NCI-H345 (cell line): ENCODE data around the gene IGDCC3.

Source experiments
- DNase-seq: peaks from one replicate; lab custom pipeline; 2025; lab: John Stamatoyannopoulos, UW

The IGDCC3 gene

DNA sequence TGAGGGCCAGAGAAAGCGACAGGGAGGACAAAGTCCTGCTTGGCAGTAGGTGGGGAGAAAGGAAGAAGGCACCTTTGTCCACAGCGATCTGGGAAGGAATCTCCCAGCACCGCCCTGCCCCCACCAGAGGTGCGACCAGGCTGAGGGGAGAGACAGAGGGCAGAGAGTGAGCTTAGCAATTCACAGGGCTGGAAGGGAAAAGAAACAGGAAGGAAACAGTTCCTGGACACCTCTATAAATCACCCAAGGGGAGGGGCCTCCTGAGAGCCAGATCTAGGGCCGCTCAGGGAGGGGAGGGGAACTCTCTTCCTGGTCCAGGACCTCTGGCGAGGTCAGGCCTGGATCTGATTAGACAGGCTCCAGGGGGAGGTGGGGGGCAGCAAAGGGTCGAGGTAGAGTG lies 37.9 kb downstream of the IGDCC3 start:
- no peak for DNase-seq

GRCh38 chr15:65339416-65339815 lies 38.4 kb downstream of the IGDCC3 start:
- no peak for DNase-seq

DNA sequence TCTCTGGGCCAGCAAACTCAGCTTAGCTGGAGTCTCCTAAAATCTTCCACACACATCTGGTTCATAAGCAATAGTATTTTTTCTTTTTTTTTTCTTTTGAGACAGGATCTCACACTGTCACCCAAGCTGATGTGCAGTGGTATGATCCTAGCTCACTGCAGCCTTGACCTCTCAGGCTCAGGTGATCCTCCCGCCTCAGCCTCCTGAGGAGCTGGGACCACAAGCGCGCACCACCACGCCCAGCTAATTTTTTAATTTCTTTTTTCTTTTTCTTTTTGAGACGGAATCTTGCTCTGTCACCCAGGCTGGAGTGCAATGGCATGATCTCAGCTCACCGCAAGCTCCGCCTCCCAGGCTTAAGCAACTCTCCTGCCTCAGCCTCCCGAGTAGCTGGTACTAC lies 39.0 kb downstream of the IGDCC3 start:
- DNase-seq: no peak

DNA sequence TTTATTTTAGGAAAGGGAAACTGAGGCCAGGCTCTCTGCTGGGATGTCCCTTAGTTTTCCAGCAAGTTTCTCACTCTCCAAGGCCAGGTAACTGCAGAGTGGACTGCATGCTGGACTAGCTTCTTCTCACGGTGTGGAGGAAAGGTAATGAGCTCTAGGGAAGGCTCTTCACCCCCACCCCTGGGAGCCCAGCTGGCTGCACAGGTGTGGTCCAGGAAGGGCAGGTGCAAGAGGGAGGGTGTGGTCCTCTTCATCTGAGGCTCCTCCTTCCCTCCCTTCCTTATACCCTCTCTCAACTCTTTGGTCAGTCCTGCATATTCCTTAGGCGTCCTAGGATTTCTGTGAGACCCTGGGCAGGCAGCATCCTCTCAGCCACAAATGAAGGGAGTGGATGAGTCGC lies 39.4 kb downstream of the IGDCC3 start:
- DNase-seq: peak; percentile 13

DNA sequence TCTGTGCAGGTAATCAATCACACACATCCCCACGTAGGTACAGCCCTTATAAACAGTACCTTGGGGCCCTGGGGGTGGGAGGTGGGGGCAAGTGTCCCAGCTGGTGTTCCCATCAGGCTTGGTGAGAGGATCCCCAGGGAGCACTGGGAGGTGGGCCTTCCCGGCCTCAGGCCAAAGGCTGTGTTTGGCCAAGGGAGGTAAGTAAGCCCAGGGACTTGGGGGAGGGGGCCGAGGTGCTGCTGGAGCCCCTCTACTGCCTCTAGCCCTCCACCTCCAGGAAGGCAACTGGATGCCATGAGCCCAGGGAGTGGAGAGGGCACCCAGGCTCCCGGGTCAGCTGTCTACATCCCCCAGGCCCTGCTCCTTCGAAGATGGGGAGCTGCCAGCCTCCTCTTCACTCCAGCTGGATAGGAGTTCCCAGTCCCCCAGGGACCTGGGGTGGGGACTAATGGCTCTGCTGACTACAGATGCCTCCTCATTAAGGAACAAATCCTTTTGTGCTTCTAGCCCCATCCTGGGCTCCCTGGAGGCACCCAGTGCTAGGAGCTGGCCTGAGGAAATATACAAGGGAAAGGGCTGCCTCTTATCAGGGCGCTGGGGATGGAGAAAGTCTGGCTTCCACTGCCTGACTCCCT lies 40.2 kb downstream of the IGDCC3 start:
- DNase-seq: peak; percentile 33

DNA sequence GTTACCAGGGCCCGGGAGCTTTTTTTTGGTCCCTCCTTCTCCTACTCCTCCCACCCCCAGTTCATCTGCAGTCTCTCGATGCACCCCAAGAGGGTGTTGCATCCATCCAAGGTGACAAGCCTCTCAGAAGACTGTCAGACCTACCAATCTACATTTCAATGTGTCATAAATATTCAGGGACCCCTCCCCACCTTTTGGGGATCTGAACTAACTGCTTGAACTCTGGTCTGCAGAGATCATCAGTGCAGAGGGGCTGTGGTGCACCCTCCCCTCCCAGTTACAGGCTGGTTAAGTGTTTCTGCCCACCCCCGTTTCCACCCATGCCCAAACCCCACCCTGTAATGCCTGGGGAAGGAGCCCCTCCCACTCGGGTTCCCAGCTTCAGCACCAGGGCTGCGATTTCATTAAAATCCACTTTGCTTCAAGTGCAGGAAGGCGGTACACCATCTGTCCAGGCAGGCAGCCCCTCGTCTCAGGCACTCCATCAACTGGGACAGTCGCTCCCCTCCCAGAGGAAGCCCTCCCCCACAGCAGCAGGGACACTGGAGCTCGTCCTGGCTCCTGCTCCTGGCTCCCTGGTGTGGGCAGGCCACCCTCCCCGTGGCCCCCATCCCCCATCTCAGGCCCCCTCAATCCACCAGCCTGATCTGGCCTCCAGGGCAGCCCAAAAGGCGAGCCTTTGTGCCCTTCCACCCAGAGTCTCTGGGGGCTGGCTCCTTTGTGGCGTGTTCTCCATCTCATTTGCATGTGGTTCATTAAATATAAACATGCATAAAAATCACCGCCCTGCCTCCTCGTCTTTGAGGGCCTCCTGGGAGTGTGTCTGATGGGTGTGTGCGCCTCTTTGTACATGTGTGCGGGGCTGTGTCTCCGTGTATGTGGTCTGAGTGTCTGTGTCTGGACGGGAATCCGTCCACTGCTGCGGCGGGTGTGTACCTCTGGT lies 41.0 kb downstream of the IGDCC3 start:
- DNase-seq: no peak

GRCh38 chr15:65335278-65336055 lies 42.3 kb downstream of the IGDCC3 start:
- no peak for DNase-seq

DNA sequence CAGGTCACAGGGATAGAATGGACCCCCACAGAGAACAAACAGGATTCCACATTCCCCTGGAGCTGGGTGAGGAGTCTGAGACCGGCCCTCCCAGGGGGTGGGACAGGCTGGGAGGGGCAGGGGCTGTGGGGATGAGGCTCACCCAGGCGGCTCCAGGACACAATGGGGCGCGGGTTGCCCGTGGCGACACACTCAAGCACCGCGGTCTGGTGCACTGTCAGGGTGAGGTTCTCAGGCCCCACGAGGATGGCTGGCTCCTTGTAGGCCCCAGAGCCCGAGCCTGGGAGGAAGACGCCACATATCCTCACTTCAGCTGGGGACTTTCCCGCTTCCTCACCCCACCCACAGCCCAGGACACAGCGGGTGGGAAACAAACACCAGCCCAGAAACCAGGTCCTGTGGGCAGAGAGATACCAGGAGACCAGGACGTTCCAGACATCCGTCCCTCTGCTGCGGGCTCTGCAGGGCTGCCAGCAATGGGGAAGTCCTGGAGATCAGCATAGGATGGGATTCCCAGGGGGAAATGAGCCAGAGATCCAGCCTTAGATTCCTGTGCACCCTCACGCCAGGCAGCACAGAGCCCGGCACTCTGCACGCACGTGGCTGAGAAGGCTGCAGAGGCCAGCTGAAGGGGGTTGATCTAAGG lies 43.1 kb downstream of the IGDCC3 start:
- DNase-seq: no peak

- no peak for DNase-seq
Observed at GRCh38 chr15:65333856-65334255, 43.9 kb downstream of the IGDCC3 start.

GRCh38 chr15:65333148-65333820 lies 44.5 kb downstream of the IGDCC3 start:
- no peak for DNase-seq

- DNase-seq: no peak
Observed at GRCh38 chr15:65332391-65333147, 45.2 kb downstream of the IGDCC3 start.

DNA sequence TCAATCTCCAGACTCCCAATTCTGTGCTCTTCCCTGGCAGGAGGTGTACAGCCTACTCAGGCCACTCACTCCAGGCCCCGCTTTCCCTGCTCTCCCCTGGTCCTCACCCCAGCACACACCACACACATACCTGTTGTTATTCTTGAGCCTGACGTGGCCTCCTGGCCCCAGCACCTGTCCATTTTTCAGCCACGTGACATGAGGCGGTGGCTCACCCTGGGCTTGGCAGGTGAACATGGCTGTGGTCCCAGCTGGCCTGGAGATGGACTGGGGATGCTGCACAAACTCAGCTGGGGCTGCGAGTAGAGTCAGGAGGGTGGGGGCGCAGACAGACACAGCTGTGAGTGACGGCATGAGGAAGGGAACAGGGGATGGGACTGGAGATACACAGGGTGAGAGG lies 46.0 kb downstream of the IGDCC3 start:
- no peak for DNase-seq

- DNase-seq: no peak
Observed at GRCh38 chr15:65330934-65331645, 46.7 kb downstream of the IGDCC3 start.

DNA sequence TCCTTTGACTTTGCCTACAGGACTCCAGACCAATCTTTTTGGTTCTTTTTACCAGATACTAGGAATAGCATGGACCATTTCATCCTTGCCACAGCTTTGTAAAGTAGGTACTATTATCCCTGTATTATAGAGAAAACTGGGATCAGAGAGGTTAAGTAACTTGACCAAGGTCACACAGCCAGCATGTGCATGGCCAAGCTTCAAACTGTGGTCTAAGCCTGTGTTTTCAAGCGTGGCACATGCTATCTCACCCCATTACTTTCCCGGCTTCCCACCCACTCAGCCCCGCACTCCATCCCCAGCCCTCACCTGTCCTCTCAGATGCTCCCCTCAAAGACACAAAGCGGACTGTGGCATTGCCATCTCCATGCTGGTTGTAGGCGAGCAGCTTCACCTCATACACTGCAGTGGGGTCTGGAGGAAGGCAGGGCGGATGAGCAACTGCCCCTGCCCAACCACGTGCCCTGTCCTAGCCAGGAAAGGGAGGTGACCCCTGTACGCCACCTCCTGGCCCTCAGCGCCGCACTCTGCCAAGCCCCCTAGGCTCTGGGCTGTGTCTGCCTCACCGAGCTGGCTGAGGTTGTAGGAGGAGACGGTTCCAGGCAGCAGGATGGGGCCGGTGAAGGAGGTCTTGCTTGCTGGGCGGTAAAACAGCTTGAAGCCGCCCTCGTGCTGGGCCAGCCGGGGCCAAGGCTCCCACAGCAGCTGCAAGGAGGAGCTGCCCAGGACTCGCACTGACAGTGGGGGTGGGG lies 47.6 kb downstream of the IGDCC3 start:
- no peak for DNase-seq

- no peak for DNase-seq
Observed at GRCh38 chr15:65329288-65329983, 48.4 kb downstream of the IGDCC3 start.

DNA sequence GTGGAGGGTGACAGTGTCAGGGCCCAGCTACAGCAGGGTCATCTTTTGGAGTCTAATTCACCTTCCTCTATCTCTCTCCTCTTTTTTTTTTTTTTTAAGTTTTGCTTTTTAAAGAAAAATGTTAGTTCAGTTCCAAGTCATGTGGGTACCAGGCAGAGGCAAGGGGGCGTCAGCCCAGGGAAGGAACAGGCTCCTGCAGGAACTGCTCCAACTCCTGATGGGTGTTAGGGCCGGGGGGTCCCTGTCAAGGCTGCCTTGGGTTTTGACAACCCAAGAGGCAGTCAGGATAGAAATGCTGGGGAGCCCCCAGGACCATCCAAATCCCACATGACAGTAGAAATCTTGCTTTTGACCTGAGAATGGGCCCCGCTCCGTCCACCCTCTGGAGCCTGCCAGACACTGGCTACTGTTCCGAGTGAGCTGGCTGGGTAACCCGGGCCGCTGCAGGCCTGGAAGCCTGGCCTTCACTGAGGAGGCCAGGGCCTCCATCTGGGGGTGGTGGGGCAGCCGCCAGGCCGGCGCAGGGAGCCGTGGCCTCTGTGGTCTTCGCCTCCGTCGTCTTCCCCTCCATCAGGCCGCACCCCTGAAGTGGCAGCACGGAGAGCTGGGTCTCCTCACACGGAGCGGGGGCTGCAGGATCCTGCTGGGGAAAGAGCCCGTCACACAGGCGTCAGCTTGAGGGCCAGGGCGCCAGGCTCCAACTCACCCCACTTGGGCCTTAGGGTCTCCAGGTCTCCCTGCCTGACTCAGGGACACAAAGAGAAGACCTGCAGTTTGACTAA lies 49.1 kb downstream of the IGDCC3 start:
- DNase-seq: no peak

- DNase-seq: no peak
Observed at GRCh38 chr15:65327651-65328393, 50.0 kb downstream of the IGDCC3 start.
